Measurements from ENCODE around the gene HEY2. TPM values are rescaled to one million over a fixed set of nuclear protein-coding genes. Genes with fewer than 3 reads are reported as not detected.

The HEY2 gene
- total and polyA plus RNA-seq, 7 donors, result 4.2 to 80.5 (median 5.5) TPM

DNA sequence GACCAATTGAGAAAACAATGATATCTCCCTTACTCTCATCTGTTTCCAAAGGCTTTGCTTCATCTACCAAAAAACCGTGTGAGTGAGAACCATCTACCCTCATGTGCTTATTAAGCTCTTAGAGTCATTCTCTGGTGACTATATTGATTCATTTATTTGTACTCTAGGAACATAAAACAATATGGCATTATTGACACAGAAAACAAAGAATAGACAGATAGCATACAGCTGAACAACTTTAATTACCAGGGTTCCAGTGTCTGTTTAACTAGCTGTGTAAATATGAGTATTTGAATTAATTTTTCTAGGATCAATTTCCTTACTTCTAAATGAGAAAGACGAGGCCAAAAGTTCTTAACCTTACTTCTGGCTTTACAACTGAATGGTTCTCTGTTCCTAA lies 31.3 kb upstream of the HEY2 start:
- Histone ChIP-seq H3K36me3 (ENCODE audit: insufficient read depth in 1 of 2, low read depth in 1 of 2) (no peaks in the 10 kb centered on the region), H3K27ac (no peak overlapping the region), H3K27me3 (ENCODE audit: insufficient read depth in 3 of 3, low read length in 2 of 3) (no peaks in the 10 kb centered on the region), H3K4me3 (no peak overlapping the region), H3K4me1 (no peaks in the 10 kb centered on the region), H3K9me3 (no peaks in the 10 kb centered on the region)
- ATAC-seq (no peak), DNase-seq (no peak)
- TF ChIP-seq, protein P1, sequence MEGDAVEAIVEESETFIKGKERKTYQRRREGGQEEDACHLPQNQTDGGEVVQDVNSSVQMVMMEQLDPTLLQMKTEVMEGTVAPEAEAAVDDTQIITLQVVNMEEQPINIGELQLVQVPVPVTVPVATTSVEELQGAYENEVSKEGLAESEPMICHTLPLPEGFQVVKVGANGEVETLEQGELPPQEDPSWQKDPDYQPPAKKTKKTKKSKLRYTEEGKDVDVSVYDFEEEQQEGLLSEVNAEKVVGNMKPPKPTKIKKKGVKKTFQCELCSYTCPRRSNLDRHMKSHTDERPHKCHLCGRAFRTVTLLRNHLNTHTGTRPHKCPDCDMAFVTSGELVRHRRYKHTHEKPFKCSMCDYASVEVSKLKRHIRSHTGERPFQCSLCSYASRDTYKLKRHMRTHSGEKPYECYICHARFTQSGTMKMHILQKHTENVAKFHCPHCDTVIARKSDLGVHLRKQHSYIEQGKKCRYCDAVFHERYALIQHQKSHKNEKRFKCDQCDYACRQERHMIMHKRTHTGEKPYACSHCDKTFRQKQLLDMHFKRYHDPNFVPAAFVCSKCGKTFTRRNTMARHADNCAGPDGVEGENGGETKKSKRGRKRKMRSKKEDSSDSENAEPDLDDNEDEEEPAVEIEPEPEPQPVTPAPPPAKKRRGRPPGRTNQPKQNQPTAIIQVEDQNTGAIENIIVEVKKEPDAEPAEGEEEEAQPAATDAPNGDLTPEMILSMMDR (IDR thresholded peaks at IDR 0.05), result no peak
- intact Hi-C loops (cut with DNase I), result no loop called here
- 82 to 92% (median 89%) methylated on average over 2 of the region's 2 CpGs for WGBS, 3 donors

DNA sequence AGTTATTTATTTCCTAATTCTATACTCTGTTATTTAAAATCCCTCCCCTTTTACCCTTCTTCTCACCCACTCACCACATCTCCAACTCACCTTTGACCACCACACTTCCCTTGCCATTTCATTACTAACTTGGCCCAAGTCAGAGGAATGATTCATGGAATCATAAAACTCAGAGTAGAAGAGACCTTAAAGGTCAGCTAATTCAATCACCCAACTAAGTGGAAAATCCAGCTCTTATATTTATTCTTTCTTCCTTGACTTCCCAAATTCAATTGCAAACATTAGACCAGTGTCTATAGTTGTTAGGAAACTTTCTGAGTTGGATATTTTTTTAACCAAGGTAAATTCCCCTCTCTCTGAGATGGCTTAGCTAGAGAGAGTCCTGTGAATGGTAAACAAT lies 26.5 kb upstream of the HEY2 start:
- no peak for ATAC-seq
- Histone ChIP-seq H3K9me3 (no peaks in the 10 kb centered on the region), H3K27ac (no peak overlapping the region), H3K27me3 (ENCODE audit: insufficient read depth in 3 of 3, low read length in 2 of 3) (no peaks in the 10 kb centered on the region), H3K36me3 (ENCODE audit: insufficient read depth in 1 of 2, low read depth in 1 of 2) (no peaks in the 10 kb centered on the region), H3K4me3 (no peak overlapping the region), H3K4me1 (no peaks in the 10 kb centered on the region)
- TF ChIP-seq, protein P1 (IDR thresholded peaks at IDR 0.05), result no peak
- intact Hi-C loops (cut with DNase I), result no loop called here
- DNase-seq, result no peak

DNA sequence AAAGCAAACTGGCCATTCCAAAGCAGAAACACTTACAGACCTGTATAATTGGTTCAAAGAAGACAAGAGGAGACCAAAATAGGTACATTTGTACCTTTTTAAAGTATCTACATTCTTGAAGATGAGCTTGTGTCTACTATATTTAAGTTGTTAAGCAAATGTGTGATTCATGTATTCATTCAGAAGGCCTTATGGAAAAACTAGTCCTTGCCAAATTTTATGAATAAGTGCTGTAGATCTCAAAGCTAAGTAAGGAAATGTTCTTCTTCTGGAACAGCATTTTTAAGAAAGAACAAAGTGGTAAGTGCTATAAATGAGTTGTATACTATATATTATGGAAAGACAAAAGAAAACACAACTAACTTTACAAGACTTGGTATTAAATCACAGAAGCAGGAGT lies 22.2 kb upstream of the HEY2 start:
- ATAC-seq, result no peak
- intact Hi-C loops (cut with DNase I), result no loop called here
- no peaks in the 10 kb centered on the region for H3K4me1 ChIP-seq
- no peaks in the 10 kb centered on the region for H3K27me3 ChIP-seq (ENCODE audit: insufficient read depth in 3 of 3, low read length in 2 of 3)
- TF ChIP-seq, protein P1 (IDR thresholded peaks at IDR 0.05), result no peak
- no peak overlapping the region for H3K27ac ChIP-seq
- no peak overlapping the region for H3K4me3 ChIP-seq
- DNase-seq, result no peak
- no peaks in the 10 kb centered on the region for H3K36me3 ChIP-seq (ENCODE audit: insufficient read depth in 1 of 2, low read depth in 1 of 2)
- no peaks in the 10 kb centered on the region for H3K9me3 ChIP-seq

DNA sequence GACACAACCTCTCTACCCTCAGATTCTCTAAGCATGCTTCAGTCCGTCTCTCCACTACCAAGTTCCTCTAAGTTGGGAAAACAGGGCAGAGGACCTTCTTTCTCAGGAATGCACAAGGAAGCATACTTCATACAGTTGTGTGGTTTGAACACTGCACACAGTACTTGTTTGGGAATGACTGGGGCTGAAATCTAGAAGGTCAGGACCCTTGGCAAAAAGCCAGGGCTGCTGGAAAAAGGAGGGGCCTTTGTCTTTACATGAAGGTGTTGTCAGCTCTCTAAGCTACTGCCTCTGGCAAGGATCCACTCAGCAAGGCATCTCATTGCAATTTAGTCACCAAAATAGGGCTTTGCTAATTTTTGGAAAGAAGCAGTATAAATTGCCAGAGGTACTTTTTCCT lies 20.7 kb upstream of the HEY2 start:
- Histone ChIP-seq H3K9me3 (peaks cover 3% of the 10 kb centered on the region), H3K27ac (no peak overlapping the region), H3K27me3 (ENCODE audit: insufficient read depth in 3 of 3, low read length in 2 of 3) (no peaks in the 10 kb centered on the region), H3K36me3 (ENCODE audit: insufficient read depth in 1 of 2, low read depth in 1 of 2) (no peaks in the 10 kb centered on the region), H3K4me3 (no peak overlapping the region), H3K4me1 (no peaks in the 10 kb centered on the region)
- intact Hi-C loops (cut with DNase I), result no loop called here
- TF ChIP-seq, protein P1 (IDR thresholded peaks at IDR 0.05), result no peak
- WGBS, 3 donors, result 82 to 87% (median 86%) methylated on average over 1 of the region's 1 CpG
- DNase-seq (no peak), ATAC-seq (no peak)

DNA sequence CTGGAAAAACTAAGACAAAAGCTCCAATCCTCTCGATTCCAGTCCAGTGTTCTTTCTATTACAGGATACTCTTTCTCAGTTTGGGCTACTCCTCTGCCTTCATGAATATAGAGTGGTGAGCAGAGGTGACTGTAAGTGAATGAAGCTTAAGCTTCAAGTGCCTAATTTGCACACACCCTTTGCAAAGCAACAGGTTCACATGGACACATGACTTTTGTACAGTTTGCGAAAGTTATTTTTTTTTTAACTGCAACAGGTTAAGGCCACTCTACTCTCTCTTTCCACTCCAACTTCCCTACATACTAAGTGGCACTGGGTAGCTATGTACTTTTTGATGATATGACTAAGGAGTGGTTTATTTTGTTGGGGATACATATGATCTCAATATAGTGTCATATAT lies 19.4 kb upstream of the HEY2 start:
- peaks cover 0 to 1% (median 0%) of the 10 kb centered on the region in 3 donors for H3K27me3 ChIP-seq (ENCODE audit: insufficient read depth in 3 of 3, low read length in 2 of 3)
- peaks cover 3% of the 10 kb centered on the region for H3K9me3 ChIP-seq
- H3K4me1 ChIP-seq, result no peaks in the 10 kb centered on the region
- ATAC-seq (no peak), DNase-seq (no peak)
- no peak overlapping the region for H3K27ac ChIP-seq
- H3K4me3 ChIP-seq, result no peak overlapping the region
- intact Hi-C loops (cut with DNase I), result loop anchor here in 1 of 2 donors (5.0 kb wide), 1 partner anchor 43 kb away; no protein-coding TSS in a partner anchor
- H3K36me3 ChIP-seq (ENCODE audit: insufficient read depth in 1 of 2, low read depth in 1 of 2), result no peaks in the 10 kb centered on the region
- 88 to 95% (median 89%) methylated on average over 2 of the region's 2 CpGs for WGBS, 3 donors
- TF ChIP-seq, protein P1 (IDR thresholded peaks at IDR 0.05), result no peak

Data from psoas muscle (tissue), 8 donors.